Lower leg skin (tissue), 3 donors: Measurements from ENCODE around the gene SLC10A4.

Experiments used
- CTCF ChIP-seq, 3 donors: fragments of 450-650 bp; IDR thresholded peaks; one replicate each; pipeline ENCODE4 v1.5.1; 2016; ENCODE audit warnings: antibody characterized with exemption in 3 of 3, mild to moderate bottlenecking in 3 of 3, moderate library complexity in 2 of 3
- POLR2A ChIP-seq, 2 donors: fragments of 450-650 bp; IDR thresholded peaks; one replicate each; pipeline ENCODE4 v1.6.1; 2016 to 2017; ENCODE audit warnings: antibody characterized with exemption in 2 of 2, mild to moderate bottlenecking in 1 of 2, moderate library complexity in 1 of 2

GRCh38 chr4:48461000-48461399 is 22.1 kb upstream of the SLC10A4 start:
- TF ChIP-seq CTCF (IDR thresholded peaks at IDR 0.05) = no peak
- no peak for TF ChIP-seq POLR2A (IDR thresholded peaks at IDR 0.05)
